GM19023 (cell line): ENCODE results near the gene DNA2.
"Not testable (repeated sequence)": the region's sequence is repeated elsewhere in the genome, so short reads cannot be mapped to it uniquely, and the experiment has no call there.

Source experiments
- ATAC-seq: cut with Tn5 transposase; IDR thresholded peaks from one replicate; pipeline ENCODE4 v1.9.1; 2021; ENCODE audit warnings: mild to moderate bottlenecking, moderate library complexity; ENCODE audit not compliant: unreplicated experiment

Gene DNA2, protein sequence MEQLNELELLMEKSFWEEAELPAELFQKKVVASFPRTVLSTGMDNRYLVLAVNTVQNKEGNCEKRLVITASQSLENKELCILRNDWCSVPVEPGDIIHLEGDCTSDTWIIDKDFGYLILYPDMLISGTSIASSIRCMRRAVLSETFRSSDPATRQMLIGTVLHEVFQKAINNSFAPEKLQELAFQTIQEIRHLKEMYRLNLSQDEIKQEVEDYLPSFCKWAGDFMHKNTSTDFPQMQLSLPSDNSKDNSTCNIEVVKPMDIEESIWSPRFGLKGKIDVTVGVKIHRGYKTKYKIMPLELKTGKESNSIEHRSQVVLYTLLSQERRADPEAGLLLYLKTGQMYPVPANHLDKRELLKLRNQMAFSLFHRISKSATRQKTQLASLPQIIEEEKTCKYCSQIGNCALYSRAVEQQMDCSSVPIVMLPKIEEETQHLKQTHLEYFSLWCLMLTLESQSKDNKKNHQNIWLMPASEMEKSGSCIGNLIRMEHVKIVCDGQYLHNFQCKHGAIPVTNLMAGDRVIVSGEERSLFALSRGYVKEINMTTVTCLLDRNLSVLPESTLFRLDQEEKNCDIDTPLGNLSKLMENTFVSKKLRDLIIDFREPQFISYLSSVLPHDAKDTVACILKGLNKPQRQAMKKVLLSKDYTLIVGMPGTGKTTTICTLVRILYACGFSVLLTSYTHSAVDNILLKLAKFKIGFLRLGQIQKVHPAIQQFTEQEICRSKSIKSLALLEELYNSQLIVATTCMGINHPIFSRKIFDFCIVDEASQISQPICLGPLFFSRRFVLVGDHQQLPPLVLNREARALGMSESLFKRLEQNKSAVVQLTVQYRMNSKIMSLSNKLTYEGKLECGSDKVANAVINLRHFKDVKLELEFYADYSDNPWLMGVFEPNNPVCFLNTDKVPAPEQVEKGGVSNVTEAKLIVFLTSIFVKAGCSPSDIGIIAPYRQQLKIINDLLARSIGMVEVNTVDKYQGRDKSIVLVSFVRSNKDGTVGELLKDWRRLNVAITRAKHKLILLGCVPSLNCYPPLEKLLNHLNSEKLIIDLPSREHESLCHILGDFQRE

GRCh38 chr10:68471586-68472408, at the start of gene DNA2:
Gene DNA2 (minus strand): TSS chr10:68471973. CDS start chr10:68471864, 109 bp downstream.
- peak; percentile 93 for ATAC-seq

- not testable (repeated sequence) for ATAC-seq
These were observed 46.8 kb upstream of the DNA2 start for GRCh38 chr10:68518609-68519008.

GRCh38 chr10:68517188-68517587, 45.4 kb upstream of the DNA2 start:
- no peak for ATAC-seq

GRCh38 chr10:68516766-68517165, 45.0 kb upstream of the DNA2 start:
- ATAC-seq, result no peak

DNA sequence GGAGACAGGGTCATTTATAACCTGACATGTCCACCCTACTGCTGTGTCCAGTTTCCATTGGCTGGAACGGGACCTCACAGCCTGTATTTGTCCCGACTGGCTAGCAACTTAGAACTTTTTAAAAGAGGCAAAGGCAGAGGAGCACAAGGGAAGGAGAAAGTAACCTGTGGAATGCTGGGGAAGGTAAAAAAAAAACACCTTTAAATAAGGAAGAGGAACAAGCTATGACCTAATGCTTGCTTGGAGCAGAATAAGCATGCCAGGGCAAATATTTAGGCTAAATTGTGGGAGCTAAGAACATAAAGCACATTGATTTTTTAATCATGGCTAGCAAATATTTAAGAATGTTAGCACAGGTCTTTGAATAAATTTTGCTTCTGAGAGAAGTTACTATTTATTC, 44.4 kb upstream of the DNA2 start:
- not testable (repeated sequence) for ATAC-seq

- no peak for ATAC-seq
These were observed 36.3 kb upstream of the DNA2 start for GRCh38 chr10:68508090-68508489.

- no peak for ATAC-seq
These were observed 34.6 kb upstream of the DNA2 start for GRCh38 chr10:68506411-68506810.

DNA sequence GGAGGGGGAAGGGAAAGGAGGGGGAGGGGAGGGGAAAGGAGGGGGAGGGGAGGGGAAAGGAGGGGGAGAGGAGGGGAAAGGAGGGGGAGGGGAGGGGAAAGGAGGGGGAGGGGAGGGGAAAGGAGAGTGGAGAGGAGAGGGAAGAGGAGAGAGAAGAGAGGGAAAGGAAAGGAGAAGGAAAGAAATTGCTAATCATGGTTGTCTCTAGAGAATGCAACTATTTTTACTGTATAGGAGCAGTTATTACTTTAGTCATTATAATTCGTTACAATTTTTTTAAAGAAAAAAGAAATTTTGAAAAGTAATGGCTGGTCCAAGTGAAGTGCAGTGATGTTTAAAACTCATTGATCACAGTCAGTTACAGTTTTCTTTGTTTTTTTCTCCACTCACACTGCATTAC, 31.1 kb upstream of the DNA2 start:
- ATAC-seq, result no peak

- ATAC-seq, result no peak
These were observed 29.9 kb upstream of the DNA2 start for GRCh38 chr10:68501691-68502090.

DNA sequence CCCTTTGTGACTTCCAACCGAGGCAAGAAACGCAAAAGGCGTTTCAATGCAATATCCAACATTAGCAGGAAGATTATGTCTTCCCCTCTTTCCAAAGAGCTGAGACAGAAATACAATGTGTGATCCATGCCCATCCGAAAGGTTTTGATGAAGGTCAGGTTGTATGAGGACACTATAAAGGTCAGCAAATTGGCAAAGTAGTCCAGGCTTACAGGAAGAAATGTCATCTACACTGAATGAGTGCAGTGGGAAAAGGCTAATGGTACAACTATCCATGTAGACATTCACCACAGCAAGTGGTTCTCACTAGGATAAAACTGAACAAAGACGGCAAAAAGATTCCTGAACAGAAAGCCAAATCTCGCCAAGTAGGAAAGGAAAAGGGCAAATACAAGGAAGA, 27.8 kb upstream of the DNA2 start:
- ATAC-seq, result no peak

DNA sequence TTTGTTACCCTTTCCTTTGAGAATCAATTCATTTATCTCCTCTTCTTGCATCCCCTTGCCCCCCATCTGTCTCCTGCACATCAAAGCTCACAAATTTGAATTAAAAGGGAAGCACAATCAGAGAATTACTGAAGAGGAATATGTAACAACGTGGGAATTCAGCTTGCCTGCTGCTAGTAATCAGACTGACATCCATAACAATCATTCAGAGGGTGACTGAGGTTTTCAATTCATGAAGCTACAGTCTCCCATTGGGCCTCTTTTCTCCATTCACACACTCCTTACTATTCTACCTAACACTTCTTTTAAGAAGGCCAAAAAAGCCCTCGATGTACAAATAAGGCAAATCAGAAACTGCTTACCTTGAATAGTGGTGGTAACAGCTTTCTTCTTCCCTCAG, 24.3 kb upstream of the DNA2 start:
- ATAC-seq, result no peak

DNA sequence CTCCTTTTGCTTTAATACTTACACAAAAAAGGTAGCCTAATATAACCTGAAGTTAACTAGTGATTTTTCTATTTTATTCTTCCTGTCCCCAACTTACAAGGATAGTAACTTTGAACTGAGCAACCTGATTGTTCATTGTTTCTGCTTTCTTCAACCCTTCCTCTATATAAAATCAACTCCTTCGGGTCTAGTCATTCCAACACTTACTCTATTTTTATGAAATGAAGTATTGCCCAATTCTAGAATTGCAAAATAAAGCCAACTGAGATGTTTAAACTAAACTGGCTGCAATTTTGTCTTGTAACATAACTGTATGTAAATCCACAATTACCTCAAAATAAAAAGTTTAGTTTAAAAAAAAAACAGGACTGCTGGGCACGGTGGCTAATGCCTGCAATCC, 20.3 kb upstream of the DNA2 start:
- no peak for ATAC-seq

DNA sequence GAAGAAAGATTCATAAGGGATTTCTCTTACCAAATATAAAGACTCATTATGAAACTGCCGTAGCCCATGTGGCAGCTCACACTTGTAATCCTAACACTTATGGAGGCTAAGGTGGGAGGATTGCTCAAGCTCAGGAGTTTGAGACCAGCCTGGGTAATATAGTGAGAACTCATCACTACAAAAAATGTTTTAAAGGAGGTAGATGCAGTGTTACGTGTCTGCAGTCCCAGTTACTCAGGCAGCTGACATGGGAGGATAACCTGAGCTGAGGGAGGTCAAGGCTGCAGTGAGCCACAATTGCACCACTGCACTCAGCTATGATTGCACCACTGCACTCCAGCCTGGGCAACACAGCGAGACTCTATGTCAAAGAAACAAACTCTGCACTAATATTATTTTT, 18.1 kb upstream of the DNA2 start:
- ATAC-seq, result no peak

GRCh38 chr10:68474021-68474420, 2.2 kb upstream of the DNA2 start:
- ATAC-seq, result no peak

DNA sequence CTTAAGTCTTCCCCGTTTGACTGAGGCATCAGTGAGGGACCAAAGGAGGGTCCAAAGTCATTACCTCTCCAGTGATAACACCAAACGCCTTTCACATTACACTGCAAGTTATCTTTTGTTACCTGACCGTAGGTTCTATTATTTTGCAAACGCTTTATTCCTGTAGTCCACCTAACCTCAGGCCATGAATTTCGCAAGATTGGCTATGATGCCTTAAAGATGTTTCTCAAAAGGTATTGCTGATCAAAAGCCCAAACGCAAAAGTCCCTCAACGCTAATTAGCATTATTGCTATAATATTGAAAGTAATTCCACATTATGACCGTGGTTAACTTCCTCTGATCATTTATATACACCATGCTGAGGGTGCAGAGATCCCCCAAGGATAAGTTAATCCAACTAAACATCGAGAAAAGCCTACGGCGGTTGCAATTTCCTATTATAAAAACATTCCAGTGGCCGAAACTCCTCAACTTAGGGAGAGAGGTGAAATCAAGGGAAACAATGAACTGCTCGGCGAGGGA, 649 bp downstream of the DNA2 start:
- ATAC-seq, result no peak

DNA sequence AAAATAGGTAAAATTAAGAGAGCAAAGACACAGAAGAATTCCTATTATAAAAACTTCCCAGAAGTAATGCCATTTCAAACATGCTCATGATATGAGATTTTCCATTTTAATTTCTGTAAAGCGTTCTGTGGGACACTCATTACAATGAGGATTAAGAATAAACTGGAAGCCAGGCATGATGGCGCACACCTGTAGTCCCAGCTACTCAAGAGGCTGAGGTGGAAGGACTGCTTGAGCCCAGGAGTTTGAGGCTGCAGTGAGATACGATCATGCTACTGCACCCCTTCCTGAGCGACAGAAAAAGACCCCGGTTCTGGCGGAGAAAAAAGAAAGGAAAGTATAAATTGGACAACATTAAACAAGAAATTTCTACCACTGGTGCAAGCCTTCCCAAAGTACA, 1.5 kb downstream of the DNA2 start:
- no peak for ATAC-seq

DNA sequence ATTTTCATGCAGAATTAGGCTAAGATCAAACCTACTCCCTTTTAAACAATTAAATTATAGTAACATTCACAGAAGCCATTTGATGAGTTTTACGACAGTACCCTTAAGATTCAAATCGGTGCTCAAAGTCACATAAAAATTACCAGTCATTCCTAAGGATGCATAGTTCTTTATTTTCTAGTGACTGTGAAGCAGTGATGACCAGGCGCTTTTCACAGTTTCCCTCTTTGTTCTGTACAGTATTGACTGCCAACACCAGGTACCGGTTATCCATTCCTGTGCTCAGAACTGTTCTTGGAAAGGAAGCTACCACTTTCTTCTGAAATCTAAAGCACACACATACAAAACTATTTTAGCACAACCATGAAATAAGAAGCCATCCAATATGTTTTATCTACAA, 1.9 kb downstream of the DNA2 start:
- ATAC-seq, result no peak

DNA sequence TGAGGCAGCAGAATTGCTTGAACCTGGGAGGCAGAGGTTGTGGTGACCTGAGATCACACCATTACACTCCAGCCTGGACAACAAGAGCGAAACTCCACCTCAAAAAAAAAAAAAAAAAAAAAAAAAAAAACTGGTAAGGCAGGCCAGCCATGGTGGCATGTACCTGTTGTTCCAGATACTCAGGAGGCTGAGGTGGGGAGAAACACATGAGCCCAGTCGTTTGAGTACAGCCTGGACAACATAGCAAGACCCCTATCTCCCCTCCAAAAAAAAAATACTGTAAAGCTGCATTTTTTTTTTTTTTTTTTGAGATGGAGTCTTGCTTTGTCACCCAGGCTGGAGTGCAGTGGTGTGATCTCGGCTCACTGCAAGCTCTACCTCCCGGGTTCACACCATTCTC, 7.0 kb downstream of the DNA2 start:
- ATAC-seq, result not testable (repeated sequence)

DNA sequence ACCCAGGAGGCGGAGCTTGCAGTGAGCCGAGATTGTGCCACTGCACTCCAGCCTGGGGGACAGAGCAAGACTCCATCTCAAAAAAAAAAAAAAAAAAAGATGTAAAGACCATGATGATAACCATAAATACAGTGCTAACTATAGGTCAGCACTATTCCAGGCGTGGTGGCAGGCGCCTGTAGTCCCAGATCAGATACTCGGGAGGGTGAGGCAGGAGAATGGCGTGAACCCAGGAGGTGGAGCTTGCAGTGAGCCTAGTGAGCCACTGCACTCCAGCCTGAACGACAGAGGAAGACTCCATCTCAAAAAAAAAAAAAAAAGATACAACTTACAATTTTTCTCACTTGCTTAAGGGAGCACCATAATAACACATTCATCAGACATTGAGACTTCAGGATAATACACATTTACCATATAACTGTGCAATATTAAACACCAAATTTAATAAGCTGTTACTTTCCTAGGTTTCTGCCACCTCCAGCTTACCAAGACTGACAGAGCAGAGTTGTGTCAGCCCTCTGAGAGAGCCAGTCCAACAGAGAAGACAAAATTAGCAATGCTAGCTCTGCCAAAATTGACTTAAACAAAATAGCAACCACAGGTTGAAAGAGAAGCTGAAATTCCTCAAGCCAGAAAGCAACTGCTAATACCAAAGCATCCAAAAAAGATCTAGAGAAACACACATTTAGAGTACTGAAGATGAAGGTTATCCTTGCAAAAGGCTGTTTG, 8.2 kb downstream of the DNA2 start:
- no peak for ATAC-seq

- ATAC-seq, result no peak
These were observed 9.2 kb downstream of the DNA2 start for GRCh38 chr10:68462536-68462935.
